Neural progenitor cell (in vitro differentiated cells): ENCODE data around the gene GLOD4. TPM values are rescaled to one million over a fixed set of nuclear protein-coding genes. Genes with fewer than 3 reads are reported as not detected.
"Not testable (repeated sequence)": the region's sequence is repeated elsewhere in the genome, so short reads cannot be mapped to it uniquely, and the experiment has no call there.

Source experiments
- DNase-seq: peaks from one replicate; pipeline ENCODE4 v3.0.0-alpha.2; 2016; ENCODE audit warnings: low spot score
- H2AFZ ChIP-seq: fragments of 200-600 bp; sonication (generic); replicated peaks from 2 replicates; pipeline ENCODE4 v1.6.1; 2016; ENCODE audit warnings: antibody characterized with exemption
- H3F3A ChIP-seq: fragments of 200-600 bp; sonication (generic); 2 replicates; pipeline ENCODE4 v1.6.1; 2016; ENCODE audit warnings: antibody characterized with exemption, low read depth
- H3K27ac ChIP-seq: fragments of 200-600 bp; sonication (generic); 2 replicates; pipeline ENCODE4 v1.5.1; 2016; ENCODE audit warnings: mild to moderate bottlenecking
- H3K27me3 ChIP-seq: fragments of 200-600 bp; sonication (generic); 2 replicates; pipeline ENCODE4 v1.6.1; 2016; ENCODE audit warnings: mild to moderate bottlenecking, moderate library complexity
- H3K36me3 ChIP-seq: fragments of 200-600 bp; sonication (generic); 2 replicates; pipeline ENCODE4 v1.5.1; 2016
- H3K4me1 ChIP-seq: fragments of 200-600 bp; sonication (generic); 2 replicates; pipeline ENCODE4 v1.6.1; 2016; ENCODE audit warnings: mixed run types
- H3K4me2 ChIP-seq: fragments of 200-600 bp; sonication (generic); 2 replicates; pipeline ENCODE4 v1.6.1; 2016
- H3K4me3 ChIP-seq: fragments of 200-600 bp; sonication (generic); 2 replicates; pipeline ENCODE4 v1.5.1; 2016
- H3K79me2 ChIP-seq: fragments of 200-600 bp; sonication (generic); 2 replicates; pipeline ENCODE4 v1.6.1; 2016; ENCODE audit warnings: low read depth
- H3K9ac ChIP-seq: fragments of 200-600 bp; sonication (generic); 2 replicates; pipeline ENCODE4 v1.6.1; 2016
- H3K9me3 ChIP-seq: fragments of 200-600 bp; sonication (generic); 2 replicates; pipeline ENCODE4 v1.5.1; 2016; ENCODE audit warnings: low read depth
- H4K20me1 ChIP-seq: fragments of 200-600 bp; sonication (generic); 2 replicates; pipeline ENCODE4 v1.6.1; 2016; ENCODE audit warnings: low read depth
- H3K27ac Mint-ChIP-seq: 3 replicates; pipeline ENCODE4 v1.8.0; 2021; ENCODE audit warnings: mixed read lengths
- H3K27me3 Mint-ChIP-seq: 2 replicates; pipeline ENCODE4 v1.8.0; 2022; ENCODE audit warnings: low read depth, mild to moderate bottlenecking, inconsistent platforms, moderate library complexity, mixed read lengths; ENCODE audit not compliant: insufficient read depth
- H3K36me3 Mint-ChIP-seq: 3 replicates; pipeline ENCODE4 v1.8.0; 2021; ENCODE audit warnings: mixed read lengths
- H3K4me1 Mint-ChIP-seq: 3 replicates; pipeline ENCODE4 v1.8.0; 2021; ENCODE audit warnings: mixed read lengths
- H3K4me3 Mint-ChIP-seq: 3 replicates; pipeline ENCODE4 v1.8.0; 2021; ENCODE audit warnings: mild to moderate bottlenecking, moderate library complexity, mixed read lengths
- H3K9me3 Mint-ChIP-seq: 3 replicates; pipeline ENCODE4 v1.8.0; 2020; ENCODE audit warnings: mixed read lengths
- EZH2 ChIP-seq: fragments of 200-600 bp; sonication (generic); IDR thresholded peaks from 2 replicates; pipeline ENCODE4 v1.6.1; 2017; ENCODE audit warnings: antibody characterized with exemption, mild to moderate bottlenecking, moderate library complexity
- EZH2phosphoT487 ChIP-seq: fragments of 200-600 bp; sonication (generic); IDR thresholded peaks from 2 replicates; pipeline ENCODE4 v1.6.1; 2017; ENCODE audit warnings: antibody characterized with exemption
- total RNA-seq: library from RNA; depleted of rRNA; stranded (reverse); fragments of >200 nt; gene quantifications from 2 replicates; pipeline ENCODE4 v1.2.3, GENCODE V29; 2015; ENCODE audit warnings: low replicate concordance
- TF ChIP-seq, protein P1 (sequence below): fragments of 200-600 bp; sonication (generic); IDR thresholded peaks from 2 replicates; pipeline ENCODE4 v1.5.1; 2017; ENCODE audit warnings: antibody characterized with exemption, mild to moderate bottlenecking

The GLOD4 gene
- total RNA-seq, 1 donor from 2014 or later, result 309 TPM

DNA sequence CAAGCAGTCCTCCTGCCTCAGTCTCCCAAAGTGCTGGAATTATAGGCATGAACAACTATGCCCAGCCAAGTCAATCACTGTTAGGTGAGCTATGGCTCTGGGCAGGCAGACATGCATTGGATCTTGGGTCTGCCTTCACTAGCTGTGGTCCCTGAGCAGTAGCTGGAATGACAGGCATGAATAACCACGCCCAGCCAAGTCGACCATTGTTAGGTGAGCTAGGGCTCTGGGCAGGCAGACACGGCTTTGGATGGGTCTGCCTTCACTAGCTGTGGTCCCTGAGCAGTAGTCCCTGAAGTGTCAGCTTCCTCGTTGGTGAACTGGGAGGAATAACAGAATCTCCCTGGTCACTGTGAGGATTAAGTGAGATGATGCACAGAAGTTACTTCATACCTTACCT is 6.5 kb upstream of the GLOD4 start:
- Mint-ChIP-seq H3K27ac (no peak overlapping the region), H3K4me3 (no peak overlapping the region), H3K4me1 (peaks cover 14% of the 10 kb centered on the region), H3K36me3 (peaks cover 16% of the 10 kb centered on the region), H3K9me3 (no peaks in the 10 kb centered on the region), H3K27me3 (peaks cover 4% of the 10 kb centered on the region)
- Histone ChIP-seq H4K20me1 (peaks cover under 1% of the 10 kb centered on the region), H3K4me1 (peaks cover 5% of the 10 kb centered on the region), H3F3A (peaks cover 5% of the 10 kb centered on the region), H3K27me3 (no peaks in the 10 kb centered on the region), H3K36me3 (no peaks in the 10 kb centered on the region), H3K79me2 (peaks cover 21% of the 10 kb centered on the region), H3K4me2 (no peak overlapping the region), H3K9ac (no peak overlapping the region), H2AFZ (no peak overlapping the region), H3K9me3 (no peaks in the 10 kb centered on the region), H3K4me3 (no peak overlapping the region), H3K27ac (no peak overlapping the region)
- DNase-seq, result no peak
- no peak for TF ChIP-seq EZH2
- TF ChIP-seq, protein P1, sequence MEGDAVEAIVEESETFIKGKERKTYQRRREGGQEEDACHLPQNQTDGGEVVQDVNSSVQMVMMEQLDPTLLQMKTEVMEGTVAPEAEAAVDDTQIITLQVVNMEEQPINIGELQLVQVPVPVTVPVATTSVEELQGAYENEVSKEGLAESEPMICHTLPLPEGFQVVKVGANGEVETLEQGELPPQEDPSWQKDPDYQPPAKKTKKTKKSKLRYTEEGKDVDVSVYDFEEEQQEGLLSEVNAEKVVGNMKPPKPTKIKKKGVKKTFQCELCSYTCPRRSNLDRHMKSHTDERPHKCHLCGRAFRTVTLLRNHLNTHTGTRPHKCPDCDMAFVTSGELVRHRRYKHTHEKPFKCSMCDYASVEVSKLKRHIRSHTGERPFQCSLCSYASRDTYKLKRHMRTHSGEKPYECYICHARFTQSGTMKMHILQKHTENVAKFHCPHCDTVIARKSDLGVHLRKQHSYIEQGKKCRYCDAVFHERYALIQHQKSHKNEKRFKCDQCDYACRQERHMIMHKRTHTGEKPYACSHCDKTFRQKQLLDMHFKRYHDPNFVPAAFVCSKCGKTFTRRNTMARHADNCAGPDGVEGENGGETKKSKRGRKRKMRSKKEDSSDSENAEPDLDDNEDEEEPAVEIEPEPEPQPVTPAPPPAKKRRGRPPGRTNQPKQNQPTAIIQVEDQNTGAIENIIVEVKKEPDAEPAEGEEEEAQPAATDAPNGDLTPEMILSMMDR, result no peak

DNA sequence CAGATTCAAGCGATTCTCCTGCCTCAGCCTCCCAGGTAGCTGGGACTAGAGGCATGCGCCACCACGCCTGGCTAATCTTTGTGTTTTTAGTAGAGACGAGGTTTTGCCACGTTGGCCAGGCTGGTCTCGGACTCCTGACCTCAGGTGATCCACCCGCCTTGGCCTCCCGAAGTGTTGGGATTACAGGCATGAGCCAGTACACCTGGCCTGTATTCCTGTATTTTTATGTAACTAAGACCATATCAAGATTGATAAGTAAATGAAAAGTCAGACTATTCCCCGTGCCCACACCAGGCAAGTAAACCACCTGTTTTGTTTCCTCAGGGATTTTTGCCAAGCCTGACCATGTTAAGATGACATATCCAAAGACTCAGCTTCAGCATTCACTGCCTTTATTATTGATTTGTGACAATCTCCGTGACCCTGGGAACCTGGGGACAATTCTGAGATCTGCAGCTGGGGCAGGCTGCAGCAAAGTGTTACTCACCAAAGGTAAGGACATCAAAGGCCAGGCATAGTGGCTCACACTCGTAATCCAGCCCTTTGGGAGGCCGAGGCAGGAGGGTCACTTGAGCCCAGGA is 5.7 kb upstream of the GLOD4 start:
- no peaks in the 10 kb centered on the region for H3K27me3 ChIP-seq
- Mint-ChIP-seq H3K27me3 (peaks cover 6% of the 10 kb centered on the region), H3K9me3 (no peaks in the 10 kb centered on the region), H3K4me3 (no peak overlapping the region), H3K4me1 (peaks cover 20% of the 10 kb centered on the region), H3K27ac (no peak overlapping the region), H3K36me3 (peaks cover 19% of the 10 kb centered on the region)
- peaks cover 5% of the 10 kb centered on the region for H3F3A ChIP-seq
- H4K20me1 ChIP-seq, result peaks cover 9% of the 10 kb centered on the region
- no peak overlapping the region for H2AFZ ChIP-seq
- no peak overlapping the region for H3K9ac ChIP-seq
- H3K4me3 ChIP-seq, result no peak overlapping the region
- H3K79me2 ChIP-seq, result peaks cover 29% of the 10 kb centered on the region
- no peak overlapping the region for H3K27ac ChIP-seq
- H3K4me2 ChIP-seq, result no peak overlapping the region
- no peaks in the 10 kb centered on the region for H3K36me3 ChIP-seq
- no peak for DNase-seq
- H3K9me3 ChIP-seq, result no peaks in the 10 kb centered on the region
- peaks cover 12% of the 10 kb centered on the region for H3K4me1 ChIP-seq
- no peak for TF ChIP-seq EZH2
- TF ChIP-seq, protein P1, result no peak
- TF ChIP-seq EZH2phosphoT487, result no peak

DNA sequence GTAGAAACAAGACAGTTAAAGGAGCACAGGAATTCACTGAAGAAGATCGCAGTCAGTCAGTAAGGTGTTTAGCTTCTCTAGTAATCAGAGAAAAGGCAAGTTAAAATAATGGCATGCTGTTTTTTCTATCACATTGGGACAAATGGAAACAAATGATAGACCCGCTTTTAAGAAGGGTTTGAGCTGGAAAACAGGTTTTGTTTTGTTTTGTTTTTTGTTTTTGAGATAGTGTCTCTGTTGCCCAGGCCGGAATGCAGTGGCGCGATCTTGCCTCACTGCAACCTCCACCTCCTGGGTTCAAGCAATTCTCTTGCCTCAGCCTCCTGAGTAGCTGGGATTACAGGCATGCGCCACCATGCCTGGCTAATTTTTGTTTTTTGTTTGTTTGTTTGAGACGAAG is 3.8 kb upstream of the GLOD4 start:
- not testable (repeated sequence) for DNase-seq, H3K27me3 Mint-ChIP-seq, H2AFZ ChIP-seq, H3K27ac Mint-ChIP-seq, H3K36me3 ChIP-seq, H3K9me3 Mint-ChIP-seq, H3K36me3 Mint-ChIP-seq, H3K9me3 ChIP-seq, H3K4me3 ChIP-seq, H3F3A ChIP-seq, H3K27ac ChIP-seq, H4K20me1 ChIP-seq, H3K4me2 ChIP-seq, H3K27me3 ChIP-seq, H3K9ac ChIP-seq, H3K4me3 Mint-ChIP-seq
- H3K4me1 Mint-ChIP-seq, result peaks cover 21% of the 10 kb centered on the region
- peaks cover 47% of the 10 kb centered on the region for H3K79me2 ChIP-seq
- H3K4me1 ChIP-seq, result peaks cover 16% of the 10 kb centered on the region

DNA sequence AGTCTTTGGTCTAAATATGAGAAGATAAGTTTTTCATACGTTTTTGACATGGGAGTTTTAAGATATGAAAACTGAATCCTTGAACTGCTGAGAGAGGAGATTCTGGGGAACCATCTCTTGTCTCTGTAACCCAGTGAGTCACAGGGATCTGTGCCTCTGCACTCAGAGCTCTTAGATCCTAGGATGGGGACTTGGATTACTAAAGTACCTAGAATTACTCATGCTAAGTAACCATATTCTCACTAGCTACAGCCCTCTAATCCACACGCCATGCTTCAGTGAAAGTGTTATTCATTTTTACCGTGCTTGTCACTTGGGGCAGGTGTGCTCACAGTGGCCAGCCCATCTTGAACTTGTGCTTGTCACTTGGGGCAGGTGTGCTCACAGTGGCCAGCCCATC is 2.1 kb upstream of the GLOD4 start:
- Histone ChIP-seq H3K79me2 (peaks cover 65% of the 10 kb centered on the region), H3K27ac (no peak overlapping the region), H3F3A (no peaks in the 10 kb centered on the region), H3K4me3 (no peak overlapping the region), H3K36me3 (no peaks in the 10 kb centered on the region), H2AFZ (no peak overlapping the region), H3K4me2 (peak overlapping the region; percentile 86), H3K27me3 (no peaks in the 10 kb centered on the region), H4K20me1 (peaks cover 9% of the 10 kb centered on the region), H3K4me1 (peaks cover 16% of the 10 kb centered on the region), H3K9me3 (no peaks in the 10 kb centered on the region), H3K9ac (no peak overlapping the region)
- DNase-seq, result no peak
- peaks cover 3% of the 10 kb centered on the region for H3K27me3 Mint-ChIP-seq
- H3K4me3 Mint-ChIP-seq, result peak overlapping the region; percentile 99
- H3K4me1 Mint-ChIP-seq, result peaks cover 21% of the 10 kb centered on the region
- TF ChIP-seq EZH2 (no peak), EZH2phosphoT487 (no peak)
- TF ChIP-seq, protein P1, result no peak
- H3K9me3 Mint-ChIP-seq, result no peaks in the 10 kb centered on the region
- H3K27ac Mint-ChIP-seq, result no peak overlapping the region
- peaks cover 11% of the 10 kb centered on the region for H3K36me3 Mint-ChIP-seq
